GM23338 (cell line): ENCODE data around the gene DPYD. TPM values are rescaled to one million over a fixed set of nuclear protein-coding genes. Genes with fewer than 3 reads are reported as not detected.

Source experiments
- ATAC-seq: fragments of 200-7000 bp; cut with Tn5 transposase; 3 replicates; pipeline ENCODE4 v1.9.1; 2020
- DNase-seq: peaks from one replicate; pipeline ENCODE4 v3.0.0-alpha.2; 2015; ENCODE audit warnings: low spot score
- H2AFZ ChIP-seq: fragments of 200-600 bp; sonication (generic); 2 replicates; pipeline ENCODE4 v1.8.0; 2016; ENCODE audit warnings: antibody characterized with exemption, mild to moderate bottlenecking, moderate library complexity
- H3F3A ChIP-seq: fragments of 200-600 bp; sonication (generic); replicated peaks from 2 replicates; pipeline ENCODE4 v1.8.0; 2017; ENCODE audit warnings: antibody characterized with exemption, mixed run types, low read depth
- H3K27ac ChIP-seq: fragments of 200-600 bp; sonication (generic); 2 replicates; pipeline ENCODE4 v1.6.1; 2016; ENCODE audit warnings: low read depth
- H3K27me3 ChIP-seq: fragments of 200-600 bp; sonication (generic); 2 replicates; pipeline ENCODE4 v1.8.0; 2016; ENCODE audit warnings: mild to moderate bottlenecking, mixed run types, moderate library complexity; ENCODE audit not compliant: insufficient read depth
- H3K36me3 ChIP-seq: fragments of 200-600 bp; sonication (generic); 2 replicates; pipeline ENCODE4 v1.8.0; 2016; ENCODE audit warnings: mild to moderate bottlenecking; ENCODE audit not compliant: insufficient read depth
- H3K4me1 ChIP-seq: fragments of 200-600 bp; sonication (generic); 2 replicates; pipeline ENCODE4 v1.8.0; 2016; ENCODE audit warnings: mild to moderate bottlenecking, moderate library complexity; ENCODE audit not compliant: insufficient read depth
- H3K4me2 ChIP-seq: fragments of 200-600 bp; sonication (generic); 2 replicates; pipeline ENCODE4 v1.7.1; 2017; ENCODE audit warnings: mixed run types
- H3K4me3 ChIP-seq: fragments of 200-600 bp; sonication (generic); 2 replicates; pipeline ENCODE4 v1.6.1; 2016; ENCODE audit warnings: mixed run types
- H3K79me2 ChIP-seq: fragments of 200-600 bp; sonication (generic); replicated peaks from 2 replicates; pipeline ENCODE4 v1.8.0; 2017; ENCODE audit warnings: mild to moderate bottlenecking; ENCODE audit not compliant: insufficient read depth
- H3K9me2 ChIP-seq: fragments of 200-600 bp; sonication (generic); 2 replicates; pipeline ENCODE4 v1.8.0; 2017; ENCODE audit not compliant: insufficient read depth
- H4K20me1 ChIP-seq: fragments of 200-600 bp; sonication (generic); replicated peaks from 2 replicates; pipeline ENCODE4 v1.8.0; 2017; ENCODE audit warnings: mild to moderate bottlenecking; ENCODE audit not compliant: insufficient read depth
- H3K27ac Mint-ChIP-seq: 2 replicates; pipeline ENCODE4 v1.8.0; 2020; ENCODE audit warnings: inconsistent platforms, mild to moderate bottlenecking, moderate library complexity, mixed read lengths
- H3K27me3 Mint-ChIP-seq: 3 replicates; pipeline ENCODE4 v1.8.0; 2022; ENCODE audit warnings: low read depth, mild to moderate bottlenecking, moderate library complexity, mixed read lengths, inconsistent platforms; ENCODE audit not compliant: insufficient read depth, poor library complexity
- H3K36me3 Mint-ChIP-seq: 3 replicates; pipeline ENCODE4 v1.8.0; 2021; ENCODE audit warnings: low read depth, mild to moderate bottlenecking, inconsistent platforms, moderate library complexity, mixed read lengths
- H3K4me1 Mint-ChIP-seq: 3 replicates; pipeline ENCODE4 v1.8.0; 2020; ENCODE audit warnings: mild to moderate bottlenecking, inconsistent platforms, mixed read lengths
- H3K4me3 Mint-ChIP-seq: 3 replicates; pipeline ENCODE4 v1.8.0; 2021; ENCODE audit warnings: moderate library complexity, mild to moderate bottlenecking, inconsistent platforms, mixed read lengths
- H3K9me3 Mint-ChIP-seq: 3 replicates; pipeline ENCODE4 v1.8.0; 2020; ENCODE audit warnings: moderate library complexity, mild to moderate bottlenecking, inconsistent platforms, mixed read lengths
- CREB1 ChIP-seq: fragments of 250-450 bp; sonication (Bioruptor Pico); IDR thresholded peaks from 2 replicates; pipeline ENCODE4 v1.5.0; 2020; ENCODE audit warnings: low read depth, mild to moderate bottlenecking, moderate library complexity
- EZH2 ChIP-seq: fragments of 200-600 bp; sonication (generic); IDR thresholded peaks from one replicate; pipeline ENCODE4 v1.8.0; 2017; ENCODE audit warnings: antibody characterized with exemption, mild to moderate bottlenecking, low read depth; ENCODE audit not compliant: unreplicated experiment
- JUNB ChIP-seq: IDR thresholded peaks from one replicate; pipeline ENCODE4 v1.6.1; 2016; ENCODE audit warnings: antibody characterized with exemption; ENCODE audit not compliant: unreplicated experiment
- STAT1 ChIP-seq: IDR thresholded peaks from one replicate; pipeline ENCODE4 v1.6.1; 2016; ENCODE audit warnings: antibody characterized with exemption; ENCODE audit not compliant: unreplicated experiment
- ZNF114 ChIP-seq: fragments of 250-450 bp; sonication (Bioruptor Pico); IDR thresholded peaks from 2 replicates; pipeline ENCODE4 v1.5.0; 2020; ENCODE audit warnings: mild to moderate bottlenecking, moderate library complexity
- ZNF331 ChIP-seq: fragments of 250-450 bp; sonication (Bioruptor Pico); IDR thresholded peaks from 2 replicates; pipeline ENCODE4 v1.5.0; 2020; ENCODE audit warnings: low read depth, mild to moderate bottlenecking, moderate library complexity
- polyA plus RNA-seq: library from polyadenylated mRNA; unstranded; fragments of >200 nt; fragmentation: Nextera tagmentation; extraction: Ambion mirVana; gene quantifications from 2 replicates; pipeline ENCODE4 v1.2.1, GENCODE V29; 2016
- total RNA-seq: library from RNA; depleted of rRNA; stranded (reverse); fragments of >200 nt; shearing (Covaris generic); gene quantifications from 2 replicates; pipeline ENCODE4 v1.2.3, GENCODE V29; 2014
- TF ChIP-seq, protein P1 (sequence below): fragments of 250-450 bp; sonication (Bioruptor Pico); IDR thresholded peaks from 2 replicates; pipeline ENCODE4 v1.5.0; 2020; ENCODE audit warnings: mild to moderate bottlenecking, moderate library complexity
- TF ChIP-seq, protein P2 (sequence below): IDR thresholded peaks from 2 replicates; pipeline ENCODE4 v1.6.1; 2016; ENCODE audit warnings: antibody characterized with exemption
- TF ChIP-seq, protein P3 (sequence below): IDR thresholded peaks from one replicate; pipeline ENCODE4 v1.6.1; 2018; ENCODE audit warnings: antibody characterized with exemption; ENCODE audit not compliant: unreplicated experiment

DPYD gene
- total and polyA plus RNA-seq, 2 experiments from 2014 or later = 0.50 to 1.6 TPM

DNA sequence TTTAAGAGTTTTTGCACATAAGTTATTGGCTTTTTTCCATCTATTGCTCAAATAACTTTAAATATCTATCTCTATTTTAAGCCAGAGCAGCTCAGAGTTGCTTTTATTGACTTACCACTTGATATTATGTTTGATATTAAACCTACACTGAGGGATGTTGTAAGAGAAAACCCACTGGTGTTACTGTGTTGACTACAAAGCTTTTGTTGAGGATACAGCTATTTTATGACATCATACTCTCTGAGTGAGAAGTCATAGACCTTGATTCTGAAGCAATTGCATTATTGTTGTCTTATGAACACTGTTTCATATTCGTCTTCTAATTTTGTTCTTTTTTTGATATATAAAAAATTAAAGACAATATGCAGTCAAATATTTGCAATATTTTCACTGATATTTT, 638.9 kb downstream of the DPYD start (continued):
- TF ChIP-seq, protein P1, sequence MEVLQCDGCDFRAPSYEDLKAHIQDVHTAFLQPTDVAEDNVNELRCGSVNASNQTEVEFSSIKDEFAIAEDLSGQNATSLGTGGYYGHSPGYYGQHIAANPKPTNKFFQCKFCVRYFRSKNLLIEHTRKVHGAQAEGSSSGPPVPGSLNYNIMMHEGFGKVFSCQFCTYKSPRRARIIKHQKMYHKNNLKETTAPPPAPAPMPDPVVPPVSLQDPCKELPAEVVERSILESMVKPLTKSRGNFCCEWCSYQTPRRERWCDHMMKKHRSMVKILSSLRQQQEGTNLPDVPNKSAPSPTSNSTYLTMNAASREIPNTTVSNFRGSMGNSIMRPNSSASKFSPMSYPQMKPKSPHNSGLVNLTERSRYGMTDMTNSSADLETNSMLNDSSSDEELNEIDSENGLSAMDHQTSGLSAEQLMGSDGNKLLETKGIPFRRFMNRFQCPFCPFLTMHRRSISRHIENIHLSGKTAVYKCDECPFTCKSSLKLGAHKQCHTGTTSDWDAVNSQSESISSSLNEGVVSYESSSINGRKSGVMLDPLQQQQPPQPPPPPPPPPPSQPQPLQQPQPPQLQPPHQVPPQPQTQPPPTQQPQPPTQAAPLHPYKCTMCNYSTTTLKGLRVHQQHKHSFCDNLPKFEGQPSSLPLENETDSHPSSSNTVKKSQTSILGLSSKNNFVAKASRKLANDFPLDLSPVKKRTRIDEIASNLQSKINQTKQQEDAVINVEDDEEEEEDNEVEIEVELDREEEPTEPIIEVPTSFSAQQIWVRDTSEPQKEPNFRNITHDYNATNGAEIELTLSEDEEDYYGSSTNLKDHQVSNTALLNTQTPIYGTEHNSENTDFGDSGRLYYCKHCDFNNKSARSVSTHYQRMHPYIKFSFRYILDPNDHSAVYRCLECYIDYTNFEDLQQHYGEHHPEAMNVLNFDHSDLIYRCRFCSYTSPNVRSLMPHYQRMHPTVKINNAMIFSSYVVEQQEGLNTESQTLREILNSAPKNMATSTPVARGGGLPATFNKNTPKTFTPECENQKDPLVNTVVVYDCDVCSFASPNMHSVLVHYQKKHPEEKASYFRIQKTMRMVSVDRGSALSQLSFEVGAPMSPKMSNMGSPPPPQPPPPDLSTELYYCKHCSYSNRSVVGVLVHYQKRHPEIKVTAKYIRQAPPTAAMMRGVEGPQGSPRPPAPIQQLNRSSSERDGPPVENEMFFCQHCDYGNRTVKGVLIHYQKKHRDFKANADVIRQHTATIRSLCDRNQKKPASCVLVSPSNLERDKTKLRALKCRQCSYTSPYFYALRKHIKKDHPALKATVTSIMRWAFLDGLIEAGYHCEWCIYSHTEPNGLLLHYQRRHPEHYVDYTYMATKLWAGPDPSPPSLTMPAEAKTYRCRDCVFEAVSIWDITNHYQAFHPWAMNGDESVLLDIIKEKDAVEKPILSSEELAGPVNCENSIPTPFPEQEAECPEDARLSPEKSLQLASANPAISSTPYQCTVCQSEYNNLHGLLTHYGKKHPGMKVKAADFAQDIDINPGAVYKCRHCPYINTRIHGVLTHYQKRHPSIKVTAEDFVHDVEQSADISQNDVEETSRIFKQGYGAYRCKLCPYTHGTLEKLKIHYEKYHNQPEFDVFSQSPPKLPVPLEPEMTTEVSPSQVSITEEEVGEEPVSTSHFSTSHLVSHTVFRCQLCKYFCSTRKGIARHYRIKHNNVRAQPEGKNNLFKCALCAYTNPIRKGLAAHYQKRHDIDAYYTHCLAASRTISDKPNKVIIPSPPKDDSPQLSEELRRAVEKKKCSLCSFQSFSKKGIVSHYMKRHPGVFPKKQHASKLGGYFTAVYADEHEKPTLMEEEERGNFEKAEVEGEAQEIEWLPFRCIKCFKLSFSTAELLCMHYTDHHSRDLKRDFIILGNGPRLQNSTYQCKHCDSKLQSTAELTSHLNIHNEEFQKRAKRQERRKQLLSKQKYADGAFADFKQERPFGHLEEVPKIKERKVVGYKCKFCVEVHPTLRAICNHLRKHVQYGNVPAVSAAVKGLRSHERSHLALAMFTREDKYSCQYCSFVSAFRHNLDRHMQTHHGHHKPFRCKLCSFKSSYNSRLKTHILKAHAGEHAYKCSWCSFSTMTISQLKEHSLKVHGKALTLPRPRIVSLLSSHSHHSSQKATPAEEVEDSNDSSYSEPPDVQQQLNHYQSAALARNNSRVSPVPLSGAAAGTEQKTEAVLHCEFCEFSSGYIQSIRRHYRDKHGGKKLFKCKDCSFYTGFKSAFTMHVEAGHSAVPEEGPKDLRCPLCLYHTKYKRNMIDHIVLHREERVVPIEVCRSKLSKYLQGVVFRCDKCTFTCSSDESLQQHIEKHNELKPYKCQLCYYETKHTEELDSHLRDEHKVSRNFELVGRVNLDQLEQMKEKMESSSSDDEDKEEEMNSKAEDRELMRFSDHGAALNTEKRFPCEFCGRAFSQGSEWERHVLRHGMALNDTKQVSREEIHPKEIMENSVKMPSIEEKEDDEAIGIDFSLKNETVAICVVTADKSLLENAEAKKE (CRISPR knock-in tag) = no peak
- TF ChIP-seq STAT1 (no peak), ZNF114 (CRISPR knock-in tag) (no peak)

DNA sequence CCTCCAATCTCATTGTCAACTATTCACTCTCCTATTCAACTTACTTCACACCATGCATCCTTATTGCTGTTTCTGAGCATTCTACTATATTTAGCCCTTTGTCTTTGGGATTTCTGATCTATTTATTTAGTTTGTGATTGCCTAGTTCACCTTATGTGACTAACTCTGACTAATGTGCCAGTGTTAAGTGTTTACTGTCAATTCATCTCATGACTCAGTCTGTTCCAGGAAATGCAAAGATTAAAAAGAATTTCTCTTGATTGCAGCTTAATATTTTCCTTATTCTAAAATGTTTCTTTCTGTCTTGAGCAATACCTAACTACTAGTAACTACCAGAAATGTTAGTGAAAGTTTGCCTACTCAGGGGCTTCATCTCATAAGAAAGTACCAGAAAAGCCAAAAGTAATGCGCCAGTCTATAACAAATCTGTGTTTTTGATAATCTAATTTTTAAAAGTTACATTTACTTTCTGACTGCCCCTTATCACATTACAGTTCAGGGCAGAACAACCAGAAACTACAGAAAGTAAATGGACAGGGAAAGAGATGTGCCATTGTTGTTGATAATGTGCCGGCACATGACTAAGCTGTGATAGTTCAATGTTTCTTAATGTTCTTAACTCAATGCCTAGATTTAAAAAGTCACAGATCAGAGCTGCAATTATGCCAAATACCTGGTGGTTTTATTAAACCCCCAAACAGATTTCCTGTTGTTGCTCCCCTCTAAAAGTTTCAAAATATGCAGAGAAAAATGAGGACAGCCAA, 642.8 kb downstream of the DPYD start:
- ATAC-seq (no peak), DNase-seq (no peak)
- Mint-ChIP-seq H3K9me3 (no peaks in the 10 kb centered on the region), H3K27ac (no peak overlapping the region; the same call in 1 of the 2 replicates), H3K27me3 (no peaks in the 10 kb centered on the region), H3K36me3 (no peaks in the 10 kb centered on the region), H3K4me3 (no peak overlapping the region), H3K4me1 (no peaks in the 10 kb centered on the region)
- H3K36me3 ChIP-seq = no peaks in the 10 kb centered on the region
- H3K79me2 ChIP-seq = no peaks in the 10 kb centered on the region
- H3K4me2 ChIP-seq = no peak overlapping the region
- TF ChIP-seq CREB1 (CRISPR knock-in tag) = no peak
- TF ChIP-seq JUNB = no peak
- TF ChIP-seq, protein P2, sequence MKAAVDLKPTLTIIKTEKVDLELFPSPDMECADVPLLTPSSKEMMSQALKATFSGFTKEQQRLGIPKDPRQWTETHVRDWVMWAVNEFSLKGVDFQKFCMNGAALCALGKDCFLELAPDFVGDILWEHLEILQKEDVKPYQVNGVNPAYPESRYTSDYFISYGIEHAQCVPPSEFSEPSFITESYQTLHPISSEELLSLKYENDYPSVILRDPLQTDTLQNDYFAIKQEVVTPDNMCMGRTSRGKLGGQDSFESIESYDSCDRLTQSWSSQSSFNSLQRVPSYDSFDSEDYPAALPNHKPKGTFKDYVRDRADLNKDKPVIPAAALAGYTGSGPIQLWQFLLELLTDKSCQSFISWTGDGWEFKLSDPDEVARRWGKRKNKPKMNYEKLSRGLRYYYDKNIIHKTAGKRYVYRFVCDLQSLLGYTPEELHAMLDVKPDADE = no peak
- TF ChIP-seq EZH2 = no peak
- TF ChIP-seq, protein P3, sequence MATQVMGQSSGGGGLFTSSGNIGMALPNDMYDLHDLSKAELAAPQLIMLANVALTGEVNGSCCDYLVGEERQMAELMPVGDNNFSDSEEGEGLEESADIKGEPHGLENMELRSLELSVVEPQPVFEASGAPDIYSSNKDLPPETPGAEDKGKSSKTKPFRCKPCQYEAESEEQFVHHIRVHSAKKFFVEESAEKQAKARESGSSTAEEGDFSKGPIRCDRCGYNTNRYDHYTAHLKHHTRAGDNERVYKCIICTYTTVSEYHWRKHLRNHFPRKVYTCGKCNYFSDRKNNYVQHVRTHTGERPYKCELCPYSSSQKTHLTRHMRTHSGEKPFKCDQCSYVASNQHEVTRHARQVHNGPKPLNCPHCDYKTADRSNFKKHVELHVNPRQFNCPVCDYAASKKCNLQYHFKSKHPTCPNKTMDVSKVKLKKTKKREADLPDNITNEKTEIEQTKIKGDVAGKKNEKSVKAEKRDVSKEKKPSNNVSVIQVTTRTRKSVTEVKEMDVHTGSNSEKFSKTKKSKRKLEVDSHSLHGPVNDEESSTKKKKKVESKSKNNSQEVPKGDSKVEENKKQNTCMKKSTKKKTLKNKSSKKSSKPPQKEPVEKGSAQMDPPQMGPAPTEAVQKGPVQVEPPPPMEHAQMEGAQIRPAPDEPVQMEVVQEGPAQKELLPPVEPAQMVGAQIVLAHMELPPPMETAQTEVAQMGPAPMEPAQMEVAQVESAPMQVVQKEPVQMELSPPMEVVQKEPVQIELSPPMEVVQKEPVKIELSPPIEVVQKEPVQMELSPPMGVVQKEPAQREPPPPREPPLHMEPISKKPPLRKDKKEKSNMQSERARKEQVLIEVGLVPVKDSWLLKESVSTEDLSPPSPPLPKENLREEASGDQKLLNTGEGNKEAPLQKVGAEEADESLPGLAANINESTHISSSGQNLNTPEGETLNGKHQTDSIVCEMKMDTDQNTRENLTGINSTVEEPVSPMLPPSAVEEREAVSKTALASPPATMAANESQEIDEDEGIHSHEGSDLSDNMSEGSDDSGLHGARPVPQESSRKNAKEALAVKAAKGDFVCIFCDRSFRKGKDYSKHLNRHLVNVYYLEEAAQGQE = no peak
- no peak for TF ChIP-seq ZNF331
- TF ChIP-seq ZNF114 (CRISPR knock-in tag) = no peak
- H3K4me3 ChIP-seq = no peak overlapping the region
- H2AFZ ChIP-seq = no peak overlapping the region
- no peaks in the 10 kb centered on the region for H3K4me1 ChIP-seq
- H3K27ac ChIP-seq = no peak overlapping the region
- no peaks in the 10 kb centered on the region for H4K20me1 ChIP-seq
- peaks cover 3% of the 10 kb centered on the region; the same call in 1 of the 2 replicates for H3K9me2 ChIP-seq
- no peaks in the 10 kb centered on the region for H3F3A ChIP-seq
- no peaks in the 10 kb centered on the region for H3K27me3 ChIP-seq
